ENCODE results near the gene KRTAP3-1.
"Not testable (repeated sequence)": the region's sequence is repeated elsewhere in the genome, so short reads cannot be mapped to it uniquely, and the experiment has no call there.

DNA sequence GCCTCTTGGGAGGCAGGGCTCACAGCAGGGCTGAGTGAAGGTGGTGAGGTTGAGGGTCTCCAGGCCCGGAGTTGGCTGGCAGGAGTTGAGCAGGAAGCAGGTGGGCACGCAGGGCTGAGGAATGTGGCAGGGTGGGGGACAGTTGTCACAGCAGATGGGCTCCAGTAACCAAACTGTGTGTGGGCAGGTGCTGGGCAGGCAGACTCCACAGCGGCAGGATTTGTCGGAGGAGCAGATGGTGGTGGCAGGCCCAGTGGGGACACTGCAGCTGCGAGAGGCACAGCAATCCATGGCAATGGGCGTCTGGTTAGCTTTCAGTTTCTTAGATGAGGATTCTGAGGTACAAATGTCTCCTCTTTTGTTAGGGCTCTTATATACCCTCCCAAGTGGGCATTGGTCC is 9.4 kb downstream of the KRTAP3-1 start, which contains the start of gene KRTAP3-2:
- not testable (repeated sequence) for TF ChIP-seq POLR2A (IDR thresholded peaks at IDR 0.05)
- TF ChIP-seq, protein P1, sequence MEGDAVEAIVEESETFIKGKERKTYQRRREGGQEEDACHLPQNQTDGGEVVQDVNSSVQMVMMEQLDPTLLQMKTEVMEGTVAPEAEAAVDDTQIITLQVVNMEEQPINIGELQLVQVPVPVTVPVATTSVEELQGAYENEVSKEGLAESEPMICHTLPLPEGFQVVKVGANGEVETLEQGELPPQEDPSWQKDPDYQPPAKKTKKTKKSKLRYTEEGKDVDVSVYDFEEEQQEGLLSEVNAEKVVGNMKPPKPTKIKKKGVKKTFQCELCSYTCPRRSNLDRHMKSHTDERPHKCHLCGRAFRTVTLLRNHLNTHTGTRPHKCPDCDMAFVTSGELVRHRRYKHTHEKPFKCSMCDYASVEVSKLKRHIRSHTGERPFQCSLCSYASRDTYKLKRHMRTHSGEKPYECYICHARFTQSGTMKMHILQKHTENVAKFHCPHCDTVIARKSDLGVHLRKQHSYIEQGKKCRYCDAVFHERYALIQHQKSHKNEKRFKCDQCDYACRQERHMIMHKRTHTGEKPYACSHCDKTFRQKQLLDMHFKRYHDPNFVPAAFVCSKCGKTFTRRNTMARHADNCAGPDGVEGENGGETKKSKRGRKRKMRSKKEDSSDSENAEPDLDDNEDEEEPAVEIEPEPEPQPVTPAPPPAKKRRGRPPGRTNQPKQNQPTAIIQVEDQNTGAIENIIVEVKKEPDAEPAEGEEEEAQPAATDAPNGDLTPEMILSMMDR (IDR thresholded peaks at IDR 0.05): not testable (repeated sequence)
